Cardiac muscle cell (in vitro differentiated cells and primary cell): ENCODE measurements around the gene EPS8L2. TPM values are rescaled to one million over a fixed set of nuclear protein-coding genes. Genes with fewer than 3 reads are reported as not detected.
"Not testable (repeated sequence)": the region's sequence is repeated elsewhere in the genome, so short reads cannot be mapped to it uniquely, and the experiment has no call there.

ENCODE experiments used
- DNase-seq, 2 donors: peaks; one replicate each; pipeline versions ENCODE4 v3.0.0 to v3.0.0-alpha.2; 2010 to 2017; ENCODE audit warnings: low read depth in 1 of 2, low spot score in 1 of 2
- H3K27ac ChIP-seq: fragments of 200-600 bp; sonication (generic); 2 replicates; pipeline ENCODE4 v1.5.1; 2016
- H3K27me3 ChIP-seq: fragments of 200-600 bp; sonication (generic); 2 replicates; pipeline ENCODE4 v1.6.0; 2016; ENCODE audit warnings: control low read depth
- H3K36me3 ChIP-seq: fragments of 200-600 bp; sonication (generic); 2 replicates; pipeline ENCODE4 v1.5.1; 2016; ENCODE audit warnings: control low read depth
- H3K4me1 ChIP-seq: fragments of 200-600 bp; sonication (generic); 2 replicates; pipeline ENCODE4 v1.8.1; 2017; ENCODE audit warnings: low read depth, mild to moderate bottlenecking, mixed run types
- H3K4me3 ChIP-seq: fragments of 200-600 bp; sonication (generic); 2 replicates; pipeline ENCODE4 v1.5.1; 2016; ENCODE audit warnings: mild to moderate bottlenecking
- H3K9me3 ChIP-seq: fragments of 200-600 bp; sonication (generic); 2 replicates; pipeline ENCODE4 v1.5.1; 2017; ENCODE audit warnings: low read depth, mild to moderate bottlenecking, control low read depth
- CTCF ChIP-seq: IDR thresholded peaks from 2 replicates; pipeline ENCODE4 v1.5.1; 2012; ENCODE audit warnings: low read depth, mild to moderate bottlenecking, low read length
- polyA plus RNA-seq: library from polyadenylated mRNA; unstranded; fragments of >200 nt; fragmentation: Nextera tagmentation; extraction: Ambion mirVana; gene quantifications from 2 replicates; pipeline ENCODE4 v1.2.1, GENCODE V29; 2016
- total RNA-seq: library from RNA; depleted of rRNA; stranded (reverse); fragments of >200 nt; gene quantifications from 2 replicates; pipeline ENCODE4 v1.2.3, GENCODE V29; 2016

EPS8L2 gene
- total and polyA plus RNA-seq, 2 experiments from 2014 or later: 22.6 to 25.7 TPM

GRCh38 chr11:733072-733471 lies 27.0 kb downstream of the EPS8L2 start:
- Histone ChIP-seq H3K4me1 (no peaks in the 10 kb centered on the region), H3K9me3 (no peaks in the 10 kb centered on the region), H3K36me3 (no peaks in the 10 kb centered on the region), H3K27me3 (no peaks in the 10 kb centered on the region), H3K27ac (no peak overlapping the region), H3K4me3 (no peak overlapping the region)
- TF ChIP-seq CTCF: no peak
- no peak for DNase-seq

GRCh38 chr11:734541-734940 lies 28.5 kb downstream of the EPS8L2 start:
- not testable (repeated sequence) for H3K27ac ChIP-seq, H3K9me3 ChIP-seq, H3K4me1 ChIP-seq, DNase-seq, H3K4me3 ChIP-seq, H3K27me3 ChIP-seq, H3K36me3 ChIP-seq

- Histone ChIP-seq H3K4me1 (no peaks in the 10 kb centered on the region), H3K27ac (no peak overlapping the region), H3K36me3 (no peaks in the 10 kb centered on the region), H3K27me3 (no peaks in the 10 kb centered on the region), H3K4me3 (no peak overlapping the region), H3K9me3 (no peaks in the 10 kb centered on the region)
- no peak for DNase-seq
- no peak for TF ChIP-seq CTCF
Observed at GRCh38 chr11:737366-737765, 31.3 kb downstream of the EPS8L2 start.

GRCh38 chr11:737899-738298 lies 31.9 kb downstream of the EPS8L2 start:
- H3K4me3 ChIP-seq, H3K27ac ChIP-seq, H3K4me1 ChIP-seq, DNase-seq, H3K36me3 ChIP-seq, H3K27me3 ChIP-seq, H3K9me3 ChIP-seq: not testable (repeated sequence)

- Histone ChIP-seq H3K4me3 (no peak overlapping the region), H3K4me1 (no peaks in the 10 kb centered on the region), H3K27ac (no peak overlapping the region), H3K27me3 (no peaks in the 10 kb centered on the region), H3K36me3 (no peaks in the 10 kb centered on the region), H3K9me3 (no peaks in the 10 kb centered on the region)
- no peak for DNase-seq
- TF ChIP-seq CTCF: no peak
Observed at GRCh38 chr11:742156-742546, 36.1 kb downstream of the EPS8L2 start.

GRCh38 chr11:742571-743201 lies 36.7 kb downstream of the EPS8L2 start:
- Histone ChIP-seq H3K9me3 (no peaks in the 10 kb centered on the region), H3K4me3 (no peak overlapping the region), H3K27ac (no peak overlapping the region), H3K4me1 (no peaks in the 10 kb centered on the region), H3K27me3 (no peaks in the 10 kb centered on the region), H3K36me3 (no peaks in the 10 kb centered on the region)
- no peak for TF ChIP-seq CTCF
- no peak for DNase-seq

GRCh38 chr11:745428-745827 lies 39.4 kb downstream of the EPS8L2 start:
- TF ChIP-seq CTCF: no peak
- DNase-seq: no peak

More at GRCh38 chr11:745428-745827, 39.4 kb downstream of the EPS8L2 start:
- H3K27ac ChIP-seq: no peak overlapping the region
- H3K4me1 ChIP-seq: peaks cover 9% of the 10 kb centered on the region
- no peaks in the 10 kb centered on the region for H3K27me3 ChIP-seq
- no peak overlapping the region for H3K4me3 ChIP-seq
- H3K9me3 ChIP-seq: no peaks in the 10 kb centered on the region
- H3K36me3 ChIP-seq: no peaks in the 10 kb centered on the region
